GM12892 (cell line): ENCODE data around the gene STK32C.

ENCODE experiments used
- POLR2A ChIP-seq: IDR thresholded peaks from 2 replicates; pipeline ENCODE4 v1.6.1; 2011; ENCODE audit warnings: low read depth, low read length, control low read depth
- POLR2AphosphoS5 ChIP-seq: IDR thresholded peaks from 2 replicates; pipeline ENCODE4 v1.6.1; 2011; ENCODE audit warnings: low read depth, low read length, control low read depth

GRCh38 chr10:132342553-132342952, 34.8 kb upstream of the STK32C start:
- TF ChIP-seq POLR2A (no peak), POLR2AphosphoS5 (no peak)
